HG03025 (cell line): Measurements from ENCODE around the gene MAP7.

Experiments
- ATAC-seq: cut with Tn5 transposase; IDR thresholded peaks from one replicate; pipeline ENCODE4 v1.9.1; 2021; ENCODE audit warnings: mild to moderate bottlenecking, moderate library complexity; ENCODE audit not compliant: unreplicated experiment, low FRiP score

Gene MAP7

GRCh38 chr6:136350914-136351313, 199.3 kb downstream of the MAP7 start:
- ATAC-seq: no peak

GRCh38 chr6:136347847-136348246, 202.4 kb downstream of the MAP7 start:
- no peak for ATAC-seq

DNA sequence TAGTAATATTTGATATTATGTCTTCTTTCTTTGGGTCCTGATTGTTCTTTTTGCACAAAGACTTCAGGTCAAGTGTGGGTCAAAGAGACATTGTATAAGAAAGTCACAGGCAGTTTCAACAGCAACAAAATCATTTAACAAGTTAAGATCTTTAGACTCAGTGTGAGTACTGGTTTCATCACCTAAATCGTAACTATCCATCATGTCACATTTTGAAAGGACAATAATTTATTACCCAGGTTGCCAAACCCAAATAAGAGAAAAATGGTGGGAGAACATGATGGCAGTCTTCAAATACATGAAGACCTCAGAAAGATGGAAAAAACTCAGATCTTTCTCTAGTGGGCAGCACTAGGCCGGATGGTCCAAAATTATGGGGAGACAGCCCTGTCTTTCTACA, 205.1 kb downstream of the MAP7 start:
- no peak for ATAC-seq

DNA sequence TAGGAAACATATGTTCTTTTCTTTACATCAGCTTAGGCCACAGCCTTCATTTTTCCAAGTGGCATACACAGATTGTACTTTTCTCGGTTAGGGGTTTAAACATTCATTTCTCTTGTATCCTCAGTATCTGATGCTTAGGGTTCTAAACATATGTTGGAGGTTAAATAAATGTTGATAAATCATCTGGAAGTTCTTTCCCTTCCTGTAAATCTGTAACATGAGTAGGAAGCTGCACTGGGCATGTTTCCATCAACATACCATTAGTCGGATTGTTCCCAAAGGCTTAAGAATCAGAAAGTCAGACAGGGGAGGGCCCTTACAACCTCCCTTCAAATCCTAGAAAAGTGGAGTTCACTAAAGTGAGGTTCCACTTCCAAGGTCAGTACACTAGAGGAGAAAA, 205.8 kb downstream of the MAP7 start:
- ATAC-seq: no peak

GRCh38 chr6:136343700-136344099, 206.5 kb downstream of the MAP7 start:
- no peak for ATAC-seq

- ATAC-seq: no peak
These were observed 206.9 kb downstream of the MAP7 start for GRCh38 chr6:136343275-136343674.

DNA sequence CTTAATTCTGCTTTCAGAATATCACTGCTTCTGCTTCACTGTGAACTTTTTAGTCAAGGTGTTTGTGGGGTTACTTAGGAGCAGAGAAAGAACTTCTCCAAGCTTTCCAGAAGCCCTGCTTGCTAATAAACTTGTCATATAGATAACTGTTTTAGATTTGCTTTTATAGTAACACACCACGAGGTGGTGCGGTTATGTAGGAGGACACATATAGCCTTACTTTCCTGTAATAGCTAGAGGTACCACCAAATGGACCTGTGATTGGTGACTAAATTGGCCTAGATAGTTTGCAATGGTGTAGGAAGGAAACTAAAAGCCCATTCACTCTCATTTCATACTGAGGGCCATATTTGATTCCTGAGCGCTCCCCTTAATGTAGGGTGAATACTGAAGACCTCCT, 208.3 kb downstream of the MAP7 start:
- no peak for ATAC-seq

- no peak for ATAC-seq
These were observed 208.9 kb downstream of the MAP7 start for GRCh38 chr6:136341367-136341766.

- no peak for ATAC-seq
These were observed 211.7 kb downstream of the MAP7 start for GRCh38 chr6:136338486-136338885.

DNA sequence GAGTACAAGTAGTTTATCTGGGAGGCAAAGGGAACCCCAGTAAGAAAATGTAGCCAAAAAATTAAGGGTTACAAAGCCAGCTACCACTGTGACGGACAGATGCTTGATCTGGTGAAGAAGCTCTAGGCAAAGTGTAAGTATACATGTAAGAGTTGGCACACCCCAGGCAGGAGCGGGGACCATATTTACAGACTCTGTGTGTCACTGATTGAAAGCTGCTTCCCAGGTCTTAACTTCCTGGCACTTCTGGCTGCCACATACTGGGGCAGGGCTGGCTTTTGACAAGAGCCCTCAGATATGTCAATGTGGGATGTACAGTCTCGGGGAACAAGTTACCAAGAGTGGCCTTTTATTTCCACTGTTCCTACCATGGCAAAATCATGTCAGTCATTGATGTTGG, 212.6 kb downstream of the MAP7 start:
- ATAC-seq: no peak

DNA sequence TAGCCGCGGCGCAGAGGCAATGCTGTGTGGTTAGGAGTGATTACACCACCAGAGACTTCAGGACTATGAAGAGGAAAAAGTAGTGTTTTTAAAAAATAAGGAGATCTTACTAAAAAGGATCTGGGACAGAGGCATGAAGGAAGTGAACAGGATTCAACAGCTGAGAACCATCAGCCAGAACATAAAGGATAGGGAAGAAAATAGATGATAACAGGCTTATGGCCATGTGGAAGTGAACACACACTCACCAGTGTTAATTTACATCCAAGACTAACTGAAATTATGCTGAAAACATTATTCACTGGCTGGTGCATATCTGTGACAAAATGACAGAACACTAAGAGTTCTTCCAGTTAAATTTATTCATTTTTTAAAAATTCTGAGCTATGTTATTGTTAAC, 213.1 kb downstream of the MAP7 start:
- no peak for ATAC-seq

DNA sequence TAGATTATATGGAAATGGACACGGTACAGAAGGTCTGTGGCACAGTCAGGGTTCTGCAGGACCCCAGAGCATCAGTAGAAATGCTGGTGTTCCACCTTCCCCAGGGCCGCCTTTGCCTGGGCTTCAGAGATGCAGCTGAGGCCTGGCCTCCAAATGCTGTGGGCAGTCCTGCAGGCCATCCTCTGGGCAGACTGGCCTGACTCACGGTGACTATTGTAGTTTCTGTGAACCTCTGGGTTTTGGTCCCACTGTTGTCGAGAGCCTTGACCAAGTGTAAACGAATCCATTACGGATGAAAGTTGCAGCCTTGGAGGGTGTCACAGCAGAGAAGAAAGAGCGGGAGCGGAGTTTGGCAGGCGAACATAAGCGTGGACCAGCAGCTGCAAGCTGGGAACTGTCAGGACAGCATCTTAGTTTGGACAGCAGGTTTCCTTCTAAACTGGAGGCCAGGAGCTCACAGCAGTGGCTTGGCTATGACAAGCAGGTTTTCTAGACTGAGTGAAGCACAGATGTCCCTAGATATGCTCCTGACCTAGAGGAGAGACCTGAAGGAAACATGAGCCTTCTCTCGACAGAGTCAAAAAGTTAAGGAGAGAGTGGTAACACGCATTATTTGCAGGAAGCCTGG, 214.4 kb downstream of the MAP7 start:
- no peak for ATAC-seq

DNA sequence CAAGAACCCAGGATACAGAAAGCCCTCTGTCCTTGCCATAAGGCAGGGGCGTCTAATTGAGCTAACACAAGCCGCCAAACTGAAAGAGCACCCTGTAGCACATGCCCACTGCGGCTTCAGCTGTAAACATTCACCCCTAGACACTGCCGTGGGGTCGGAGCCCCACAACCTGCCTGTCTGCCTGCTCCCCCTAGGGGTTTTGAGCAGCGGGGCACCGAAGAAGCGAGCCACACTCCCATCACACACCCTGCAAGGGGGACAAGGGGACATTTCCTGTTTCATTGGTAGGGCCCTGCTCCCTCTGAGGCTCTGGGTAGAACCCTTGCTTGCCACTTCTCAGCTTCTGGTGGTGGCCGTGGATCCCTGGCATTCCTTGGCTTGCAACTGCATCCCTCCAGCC, 215.4 kb downstream of the MAP7 start:
- ATAC-seq: no peak

- no peak for ATAC-seq
These were observed 215.8 kb downstream of the MAP7 start for GRCh38 chr6:136334465-136334846.

DNA sequence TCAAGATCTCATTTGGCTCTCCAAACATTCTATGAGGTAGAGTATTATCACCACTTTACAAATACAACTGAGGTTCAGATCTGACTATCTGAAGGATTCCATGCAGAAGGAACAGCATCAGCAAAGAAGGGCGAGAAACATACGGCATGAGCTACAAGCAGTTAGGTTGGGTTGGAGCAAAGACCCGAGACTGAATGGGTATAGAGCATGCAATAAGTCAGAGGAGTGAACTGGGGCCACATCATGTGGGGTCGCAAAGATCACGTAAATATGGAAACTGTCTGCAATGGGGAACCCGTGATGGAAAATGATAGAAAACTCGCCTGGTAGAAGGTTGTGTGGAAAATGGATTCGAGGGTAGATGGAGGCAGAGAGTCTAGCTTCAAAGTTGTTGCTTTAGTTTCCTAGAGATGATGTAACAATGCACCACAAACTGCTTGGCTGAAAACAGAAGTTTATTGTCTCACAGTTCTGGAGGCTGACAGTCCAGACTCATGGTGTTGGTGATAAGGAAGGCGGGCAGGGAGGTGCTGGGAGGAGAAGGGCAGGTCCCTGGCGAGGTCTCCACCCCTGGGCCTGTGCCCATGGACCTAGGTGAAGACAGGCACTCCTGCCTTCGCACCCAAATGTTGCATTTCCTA, 216.3 kb downstream of the MAP7 start:
- no peak for ATAC-seq

GRCh38 chr6:136331461-136331860, 218.8 kb downstream of the MAP7 start:
- ATAC-seq: no peak

- ATAC-seq: no peak
These were observed 219.6 kb downstream of the MAP7 start for GRCh38 chr6:136330634-136331033.

- no peak for ATAC-seq
These were observed 224.1 kb downstream of the MAP7 start for GRCh38 chr6:136326038-136326553.

GRCh38 chr6:136324686-136325380, 225.4 kb downstream of the MAP7 start:
- ATAC-seq: no peak

DNA sequence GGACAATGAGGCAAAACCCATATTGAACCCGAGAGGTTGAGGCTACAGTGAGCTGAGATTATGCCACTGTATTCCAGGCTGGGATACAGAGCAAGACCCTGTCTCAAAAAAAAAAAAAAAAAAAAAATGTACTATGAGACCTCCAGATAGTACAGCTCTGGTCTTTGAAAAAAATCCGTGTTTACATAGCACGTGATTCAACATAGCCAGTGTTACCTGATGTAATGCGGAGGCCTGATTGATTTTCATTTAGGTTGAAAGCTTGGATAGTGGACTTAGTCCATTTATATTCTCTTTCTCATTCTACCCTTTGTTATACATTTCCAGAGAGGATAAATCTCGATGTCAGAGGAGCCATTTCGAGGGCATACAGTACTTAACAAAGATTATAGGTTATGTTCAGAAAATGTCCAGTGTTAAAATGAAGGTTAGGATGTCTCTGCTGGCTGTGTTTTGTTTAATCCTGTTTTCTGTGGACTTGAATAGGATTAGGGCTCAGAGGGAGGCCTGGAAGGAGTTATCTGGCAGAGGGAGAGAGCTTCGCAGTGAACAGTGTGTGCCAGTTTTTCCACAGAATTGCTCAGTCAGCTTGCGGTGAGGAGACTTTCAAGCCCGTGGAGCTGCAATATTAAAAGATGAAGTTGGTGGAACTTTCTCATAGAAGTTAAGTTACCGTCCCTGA, 226.7 kb downstream of the MAP7 start:
- ATAC-seq: no peak

DNA sequence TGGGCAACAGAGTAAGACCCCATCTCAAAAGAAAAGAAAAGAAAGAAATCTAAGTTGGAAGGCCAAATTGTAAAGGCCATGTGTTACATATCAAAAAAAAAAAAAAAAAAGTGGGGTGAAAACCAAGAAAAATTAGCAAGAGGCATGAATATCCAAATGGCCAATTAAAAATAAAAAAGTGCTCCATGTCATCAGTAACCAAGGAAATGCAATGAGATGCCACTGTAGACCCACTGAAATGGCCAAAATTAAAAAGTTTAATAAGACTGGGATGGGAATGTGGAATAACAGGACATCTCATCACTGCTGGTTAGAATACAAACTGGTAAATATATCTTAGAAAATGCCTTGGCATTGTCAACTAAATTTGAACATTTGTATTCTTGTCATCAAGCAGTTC, 230.5 kb downstream of the MAP7 start:
- no peak for ATAC-seq
